ENCODE data around the gene CCDC85C.
"Not testable (repeated sequence)": the region's sequence is repeated elsewhere in the genome, so short reads cannot be mapped to it uniquely, and the experiment has no call there.

CCDC85C gene

DNA sequence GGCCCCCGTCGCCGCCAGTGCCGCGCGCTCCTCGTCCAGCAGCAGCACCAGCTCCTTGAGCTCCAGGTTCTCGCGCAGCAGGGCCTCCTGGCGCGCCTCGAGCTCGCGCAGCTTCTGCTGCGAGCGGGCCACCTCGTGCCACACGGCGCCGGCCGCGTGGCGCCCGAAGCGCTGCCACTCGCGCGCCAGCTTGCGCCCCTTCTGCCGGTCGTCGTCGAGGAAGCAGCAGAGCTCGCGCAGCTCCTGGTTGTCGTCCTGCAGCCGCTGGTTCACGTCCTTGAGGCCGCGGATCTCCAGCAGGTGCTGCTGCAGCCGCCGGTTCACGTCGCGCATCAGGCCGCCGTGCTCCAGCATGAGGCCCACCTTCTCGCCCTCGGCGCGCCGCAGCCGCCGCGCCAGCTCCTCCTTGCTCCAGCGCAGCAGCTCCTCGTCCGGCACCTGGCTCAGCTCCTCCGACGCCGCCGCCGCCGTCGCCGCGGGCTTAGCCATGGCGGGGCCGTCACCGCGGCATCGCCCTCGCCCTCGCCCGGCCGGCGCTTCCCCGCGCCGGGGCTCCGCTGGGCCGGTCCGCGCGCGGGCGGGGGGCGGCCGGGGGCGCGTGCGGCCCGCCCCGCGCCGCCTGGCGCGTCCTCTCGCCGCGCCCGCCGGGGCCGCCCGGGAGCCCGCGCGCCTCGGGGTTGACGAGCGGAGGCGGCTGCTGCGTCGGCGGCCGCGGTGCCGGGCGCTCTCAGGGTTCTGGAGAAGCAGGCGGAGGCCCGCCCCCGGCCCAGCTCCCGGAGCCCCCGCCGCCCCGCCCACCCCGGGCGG is at the start of gene CCDC85C:
Gene CCDC85C (minus strand): TSS at position 737 of the 807 bp plus-strand sequence. CDS start 248 bp downstream, at position 489.
- no peak for DNase-seq (ENCODE audit: low spot score)

DNA sequence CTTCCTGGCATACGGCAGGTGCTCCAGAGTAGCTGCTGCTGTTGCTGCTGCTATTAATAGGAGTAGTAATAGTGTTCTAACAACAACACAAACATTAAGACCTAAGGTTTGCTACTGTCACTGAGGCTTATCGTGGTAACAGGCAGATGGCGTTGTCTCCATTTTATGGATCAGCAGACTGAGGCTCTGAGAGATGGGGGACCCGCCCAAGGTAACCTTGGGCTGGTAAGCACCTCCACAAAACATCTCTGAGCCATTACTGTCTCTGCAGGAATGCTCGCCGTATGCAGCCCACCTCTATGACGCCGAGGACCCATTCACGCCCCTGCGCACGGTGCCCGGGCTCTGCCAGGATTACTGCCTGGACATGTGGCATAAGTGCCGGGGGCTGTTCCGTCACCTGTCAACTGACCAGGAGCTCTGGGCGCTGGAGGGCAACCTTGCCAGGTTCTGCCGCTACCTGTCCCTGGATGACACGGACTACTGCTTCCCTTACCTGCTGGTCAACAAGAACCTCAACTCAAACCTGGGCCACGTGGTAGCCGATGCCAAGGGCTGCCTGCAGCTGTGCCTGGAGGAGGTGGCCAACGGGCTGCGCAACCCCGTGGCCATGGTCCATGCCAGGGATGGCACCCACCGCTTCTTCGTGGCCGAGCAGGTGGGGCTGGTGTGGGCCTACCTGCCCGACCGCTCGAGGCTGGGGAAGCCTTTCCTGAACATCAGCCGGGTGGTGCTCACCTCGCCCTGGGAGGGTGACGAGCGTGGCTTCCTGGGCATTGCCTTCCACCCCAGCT is 48.1 kb upstream of the CCDC85C start:
- no peak for DNase-seq (ENCODE audit: low spot score)

DNA sequence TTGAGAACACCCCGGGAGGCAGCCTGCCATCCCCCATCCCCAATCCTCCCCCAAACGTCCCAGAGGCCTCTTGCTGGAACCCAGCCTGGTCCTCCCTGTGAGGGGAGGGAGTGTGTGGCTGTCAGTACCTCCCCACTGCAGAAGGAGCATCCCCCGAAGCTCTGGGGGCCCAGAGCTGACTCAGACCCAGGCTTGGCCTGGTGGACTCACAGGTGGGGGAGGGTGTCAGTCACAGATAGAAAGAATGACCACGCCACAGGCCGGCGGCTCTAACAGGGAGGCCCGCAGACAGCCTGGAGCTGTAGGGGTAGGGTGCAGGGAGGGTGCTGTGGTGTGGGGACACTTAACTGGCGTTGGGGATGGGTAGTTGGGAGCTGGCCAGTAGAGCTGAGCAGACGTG is 46.2 kb upstream of the CCDC85C start:
- no peak for DNase-seq (ENCODE audit: low spot score)

DNA sequence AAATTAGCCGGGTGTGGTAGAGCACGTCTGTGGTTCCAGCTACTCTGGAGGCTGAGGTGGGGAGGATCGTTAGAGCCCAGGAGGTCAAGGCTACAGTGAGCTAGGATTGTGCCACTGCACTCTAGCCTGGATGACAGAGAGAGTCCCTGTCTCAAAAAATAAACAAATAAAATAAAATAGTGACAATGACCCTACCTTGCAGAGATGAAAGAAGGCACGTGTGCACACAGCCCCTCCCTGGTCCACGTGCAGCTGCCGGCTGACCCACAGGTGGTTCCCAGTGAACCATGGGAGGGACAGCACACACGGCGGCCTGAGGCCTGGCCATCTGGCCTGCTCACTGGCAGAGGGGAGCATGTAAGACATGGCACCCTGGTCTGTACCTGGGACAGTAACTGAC is 45.6 kb upstream of the CCDC85C start:
- no peak for DNase-seq (ENCODE audit: low spot score)

DNA sequence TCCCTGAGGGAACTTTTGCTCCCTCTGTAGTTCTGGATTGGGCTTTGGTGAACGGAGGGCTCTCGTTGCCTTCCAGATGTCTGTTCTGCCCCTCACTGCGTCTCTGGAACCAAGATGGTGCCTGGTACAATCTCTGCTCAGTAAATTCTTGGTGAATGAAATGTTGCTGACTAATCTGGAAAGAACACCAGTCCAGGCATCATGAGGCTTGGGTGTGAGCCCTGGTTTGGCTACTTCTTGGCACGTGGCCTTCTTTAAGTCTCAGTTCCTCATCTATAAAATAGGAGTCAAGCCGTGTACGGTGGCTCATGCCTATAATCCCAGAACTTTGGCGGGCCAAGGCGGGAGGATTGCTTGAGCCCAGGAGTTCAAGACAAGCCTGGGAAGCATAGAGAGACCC is 45.2 kb upstream of the CCDC85C start:
- no peak for DNase-seq (ENCODE audit: low spot score)

DNA sequence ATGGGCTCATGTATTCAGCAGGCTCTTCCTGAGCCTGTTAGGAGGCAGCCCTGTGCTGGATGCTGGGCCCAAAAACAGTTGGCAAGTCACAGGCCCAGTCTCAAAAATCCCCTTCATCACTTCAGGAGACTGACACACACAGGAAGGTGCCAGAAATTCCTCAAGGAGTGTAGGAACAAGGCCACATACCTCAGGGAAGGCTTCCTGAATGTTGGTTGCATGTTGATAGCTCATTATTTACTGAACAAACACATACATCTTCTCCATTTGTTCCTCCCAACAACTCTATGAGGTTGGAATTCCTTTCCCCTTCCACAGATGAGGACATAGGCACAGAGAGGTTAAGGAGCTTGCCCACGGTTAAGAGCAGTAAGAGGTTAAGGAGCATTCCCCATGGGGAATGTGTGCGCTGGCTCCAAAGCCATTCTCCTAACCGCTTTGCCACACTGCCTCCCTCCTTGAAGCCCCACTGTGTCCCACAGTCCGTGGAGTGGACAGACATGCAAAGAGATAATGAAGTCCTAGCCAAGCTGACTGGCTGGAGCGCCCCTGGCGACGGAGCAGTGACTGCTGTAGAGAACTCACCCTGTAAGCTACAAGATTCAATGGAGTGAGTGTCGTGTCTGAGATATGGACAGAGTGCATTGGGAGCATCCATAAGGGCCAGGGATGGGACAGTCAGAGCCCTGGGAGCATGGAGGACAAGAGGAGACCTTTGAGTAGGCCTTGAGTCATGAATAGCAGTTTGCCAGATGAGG is 44.2 kb upstream of the CCDC85C start:
- no peak for DNase-seq (ENCODE audit: low spot score)

DNA sequence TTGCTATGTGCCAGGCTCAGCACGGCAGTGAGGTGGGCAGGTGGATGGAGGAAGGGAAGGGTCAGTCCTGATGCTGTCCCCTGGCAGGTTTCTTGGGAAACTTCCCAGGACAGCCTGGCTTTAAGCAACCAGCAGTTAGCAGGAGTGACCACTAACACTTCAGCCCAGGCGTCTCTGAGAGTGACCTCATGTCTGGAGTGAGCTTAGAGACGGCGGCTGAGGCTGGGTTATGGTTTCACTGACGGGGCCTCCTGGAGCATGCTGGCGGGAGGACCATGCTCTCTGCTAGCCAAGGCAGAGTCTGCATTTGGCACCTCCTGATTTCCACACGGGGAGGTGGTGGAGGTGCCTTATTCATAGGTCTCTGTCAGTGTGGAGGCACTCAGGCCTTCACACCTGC is 43.4 kb upstream of the CCDC85C start:
- DNase-seq (ENCODE audit: low spot score) = no peak

DNA sequence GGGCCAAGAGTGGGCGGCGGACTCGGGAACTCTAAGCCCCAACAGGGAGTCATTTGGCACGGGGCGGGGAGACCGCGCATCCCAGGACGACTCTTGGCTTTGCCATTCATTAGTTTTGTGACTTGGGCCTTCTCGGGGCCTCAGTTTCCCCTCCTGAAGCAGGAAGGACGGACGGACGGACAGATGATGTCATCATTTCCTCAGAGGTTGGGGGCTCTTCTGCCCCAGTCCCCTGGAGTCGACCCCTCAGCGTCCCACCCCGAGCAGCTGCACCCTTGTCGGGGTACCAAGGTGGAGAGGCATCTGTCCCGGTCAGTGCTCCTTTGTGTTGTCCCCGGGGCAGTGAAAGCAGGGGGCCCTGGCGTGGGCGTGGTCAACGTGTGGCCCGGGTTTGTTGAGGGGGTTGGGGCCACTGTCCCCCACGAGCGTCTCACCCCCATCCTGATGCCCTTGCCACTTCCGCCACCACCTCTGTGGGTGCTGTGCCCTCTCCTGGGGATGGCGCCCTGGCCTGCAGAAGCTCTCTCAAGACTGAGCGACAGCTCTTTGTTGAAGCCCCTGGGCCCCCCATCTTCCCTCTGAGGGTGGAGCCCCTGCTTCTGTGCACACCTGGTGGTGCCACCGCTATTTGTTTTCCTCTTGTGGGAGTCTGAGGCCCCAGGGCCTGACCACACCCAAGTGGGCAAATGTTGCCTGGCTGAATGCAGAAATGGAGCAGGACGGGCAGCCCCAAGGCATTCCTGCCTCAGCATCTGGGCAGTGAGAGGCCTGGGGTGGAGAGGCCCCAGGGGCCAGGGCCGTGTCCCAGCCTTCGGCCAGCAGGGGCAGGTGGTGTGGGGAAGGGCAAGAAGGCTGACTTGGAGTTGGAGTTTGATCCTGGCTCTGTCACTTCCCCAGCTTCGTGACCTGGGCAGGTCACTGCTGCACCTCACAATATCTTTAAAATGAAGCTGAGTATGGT is 41.8 kb upstream of the CCDC85C start:
- DNase-seq (ENCODE audit: low spot score) = no peak

DNA sequence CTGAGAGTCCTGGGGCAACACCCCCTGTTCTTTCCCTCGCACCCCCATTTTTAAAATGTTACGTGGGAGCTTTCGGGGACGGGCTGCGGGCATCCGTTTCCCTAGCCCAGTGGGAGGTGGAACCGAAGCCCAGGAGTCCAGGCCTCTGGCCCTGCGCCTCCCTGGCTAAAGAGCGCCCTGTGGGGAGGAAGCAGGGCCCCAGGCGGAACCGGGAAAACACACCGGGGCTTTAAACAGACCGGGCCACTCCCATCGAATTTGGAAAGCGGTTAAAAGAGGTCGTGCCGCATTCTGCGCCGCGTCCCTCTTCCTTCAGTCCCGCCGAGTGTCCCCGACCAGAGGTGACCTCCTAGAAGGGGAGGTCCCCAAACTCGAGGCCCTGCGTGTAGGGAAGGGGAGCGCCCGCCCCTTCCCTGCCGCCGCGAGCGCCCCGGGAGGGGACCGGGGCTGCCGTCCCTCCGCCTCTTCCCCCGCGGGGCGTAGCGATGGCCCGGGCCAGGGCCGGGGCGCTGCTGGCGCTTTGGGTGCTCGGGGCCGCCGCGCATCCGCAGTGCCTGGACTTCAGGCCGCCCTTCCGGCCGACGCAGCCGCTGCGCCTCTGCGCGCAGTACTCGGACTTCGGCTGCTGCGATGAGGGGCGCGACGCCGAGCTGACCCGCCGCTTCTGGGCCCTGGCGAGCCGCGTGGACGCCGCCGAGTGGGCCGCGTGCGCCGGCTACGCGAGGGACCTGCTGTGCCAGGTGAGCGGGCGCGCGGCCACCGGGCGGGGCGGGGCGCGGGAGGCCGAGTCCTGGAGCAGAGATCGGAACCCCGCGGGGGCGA is 40.9 kb upstream of the CCDC85C start, which contains the start of gene HHIPL1:
Gene HHIPL1 (plus strand): TSS at position 407 of the 822 bp plus-strand sequence. CDS start 79 bp downstream, at position 486.
- DNase-seq (ENCODE audit: low spot score) = no peak

DNA sequence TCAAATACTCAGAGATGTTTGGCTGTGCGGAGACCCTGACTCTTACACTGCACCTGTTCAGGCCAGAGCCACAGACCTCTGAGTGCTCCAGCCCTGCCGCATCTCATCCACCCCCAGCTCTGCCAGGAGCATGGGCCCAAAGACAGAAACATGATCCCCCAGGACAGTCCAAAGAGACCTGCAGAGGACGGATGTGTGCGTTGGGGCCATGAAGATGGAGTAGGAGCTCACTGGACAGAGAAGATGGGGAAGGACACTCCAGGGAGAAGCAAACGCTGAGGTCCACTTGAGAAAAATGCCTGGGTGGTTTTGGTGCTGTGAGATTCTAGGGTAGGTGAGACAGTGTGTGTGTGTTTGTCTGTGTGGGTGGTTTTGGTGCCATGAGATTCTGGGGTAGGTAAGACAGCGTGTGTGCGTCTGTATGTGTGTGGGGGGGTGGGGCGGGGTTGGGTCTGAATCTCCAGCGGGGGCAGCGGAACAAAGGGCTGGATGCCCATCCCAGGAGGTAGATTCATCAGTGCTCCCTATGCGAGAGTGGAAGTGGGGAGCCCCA is 40.1 kb upstream of the CCDC85C start:
- no peak for DNase-seq (ENCODE audit: low spot score)

DNA sequence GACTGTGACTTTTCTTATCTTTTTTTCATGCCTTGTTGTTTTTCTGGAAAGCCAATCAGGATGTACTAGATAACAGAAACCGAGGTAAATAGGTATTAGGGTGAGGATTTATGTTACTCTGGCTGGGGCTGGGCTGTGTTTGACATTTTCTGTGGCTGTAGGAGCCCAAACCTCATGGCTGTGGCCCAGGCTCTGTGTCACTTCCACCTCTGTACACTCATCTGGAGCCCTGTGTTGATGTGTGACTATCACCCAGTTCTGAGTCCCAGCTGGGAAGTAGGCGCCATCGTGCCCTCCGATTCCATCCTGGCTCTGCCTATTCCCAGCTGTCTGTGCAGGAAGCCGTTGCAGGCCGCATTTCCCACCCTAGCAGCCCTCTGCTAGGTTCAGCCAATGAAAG is 39.3 kb upstream of the CCDC85C start:
- no peak for DNase-seq (ENCODE audit: low spot score)

DNA sequence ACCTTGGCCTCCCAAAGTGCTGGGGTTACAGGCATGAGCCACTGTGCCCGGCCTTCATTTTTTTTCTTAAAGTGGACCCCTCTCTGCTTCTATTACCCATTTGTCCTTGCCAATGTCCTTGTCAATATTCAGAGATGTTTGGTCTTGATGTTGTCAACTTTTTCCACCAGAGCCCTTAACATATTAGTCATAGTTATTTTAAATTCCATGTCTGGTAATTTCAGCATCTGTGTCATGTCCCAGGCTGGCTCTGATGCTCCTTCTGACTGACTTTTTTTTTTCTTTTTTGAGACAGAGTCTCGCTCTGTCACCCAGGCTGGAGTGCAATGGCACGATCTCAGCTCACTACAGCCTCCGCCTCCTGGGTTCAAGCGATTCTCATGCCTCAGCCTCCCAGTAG is 38.8 kb upstream of the CCDC85C start:
- DNase-seq (ENCODE audit: low spot score) = not testable (repeated sequence)

DNA sequence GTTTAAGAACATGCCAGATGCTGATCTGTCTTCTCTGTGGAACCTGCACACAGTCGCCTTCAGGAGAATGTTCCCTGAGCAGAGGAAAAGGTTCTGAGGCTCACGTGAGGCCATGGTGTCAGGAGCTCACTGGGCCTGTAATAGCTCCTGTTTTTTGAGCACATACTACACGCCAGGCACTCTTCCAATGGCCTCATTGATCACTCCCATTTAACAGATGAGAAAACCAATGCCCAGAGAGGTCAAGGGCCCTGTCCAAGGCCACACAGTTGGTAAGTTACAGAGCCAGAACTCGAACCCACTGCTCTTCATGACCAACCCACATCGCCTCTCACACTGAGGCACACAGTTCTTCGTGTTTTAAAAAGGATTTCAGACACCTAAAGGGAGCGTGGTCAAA is 33.6 kb upstream of the CCDC85C start:
- no peak for DNase-seq (ENCODE audit: low spot score)

DNA sequence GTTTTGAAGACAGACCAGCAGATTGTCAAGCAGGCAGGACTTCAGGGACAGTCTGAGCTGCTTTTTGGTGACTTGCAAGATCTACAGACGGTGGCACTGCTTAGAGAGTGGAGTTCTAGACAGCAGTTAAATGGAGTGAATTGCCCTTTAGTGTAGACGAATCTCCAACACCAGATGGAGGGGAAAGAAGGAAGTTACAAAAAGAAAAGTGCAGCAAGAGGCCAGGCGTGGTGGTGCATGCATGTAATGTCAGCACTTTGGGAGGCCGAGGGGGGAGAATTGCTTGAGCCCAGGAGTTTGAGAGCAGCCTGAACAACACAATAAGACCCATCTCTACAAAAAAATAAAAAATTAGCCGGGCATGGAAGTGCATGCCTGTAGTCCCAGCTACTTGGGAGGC is 32.5 kb upstream of the CCDC85C start:
- DNase-seq (ENCODE audit: low spot score) = no peak

DNA sequence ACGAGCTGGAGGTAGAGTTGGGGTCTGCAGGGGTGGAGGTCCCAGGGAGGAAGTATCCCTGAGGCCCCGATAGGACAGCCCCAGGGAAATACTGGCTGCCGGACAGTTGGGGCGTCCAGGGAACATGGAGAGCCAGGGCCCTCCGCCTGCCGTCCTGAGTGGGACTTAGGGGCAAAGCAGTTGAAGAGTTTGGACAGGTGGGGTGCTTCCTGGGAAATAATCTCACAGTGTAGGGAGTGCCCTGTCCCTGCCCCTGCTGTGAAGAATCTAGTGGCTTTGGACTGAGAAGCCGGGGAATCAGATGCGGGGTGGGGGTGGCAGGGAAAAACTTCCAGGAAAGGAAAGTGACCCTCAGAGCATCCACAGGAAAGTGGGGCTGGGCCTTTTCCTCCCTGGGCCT is 31.1 kb upstream of the CCDC85C start:
- no peak for DNase-seq (ENCODE audit: low spot score)

DNA sequence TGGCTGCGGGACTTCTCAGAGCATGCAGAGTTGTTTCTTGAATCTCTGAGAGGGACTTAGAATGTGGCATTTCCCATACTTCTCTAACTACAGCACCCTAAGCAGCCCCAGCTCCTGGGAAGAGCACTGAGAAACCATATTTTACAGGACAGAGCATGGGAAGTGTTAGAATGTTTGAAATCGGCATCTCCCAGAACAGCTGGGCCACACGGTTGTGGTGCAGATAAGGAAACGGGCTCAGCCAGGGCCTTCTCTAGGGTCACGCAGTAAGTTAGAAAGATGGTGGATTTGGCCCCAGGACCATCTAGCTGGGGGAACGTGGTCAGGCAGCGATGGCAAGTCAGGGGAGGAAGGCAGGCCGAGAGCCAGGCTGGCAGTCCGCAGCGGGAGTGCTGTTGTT is 30.4 kb upstream of the CCDC85C start:
- no peak for DNase-seq (ENCODE audit: low spot score)

DNA sequence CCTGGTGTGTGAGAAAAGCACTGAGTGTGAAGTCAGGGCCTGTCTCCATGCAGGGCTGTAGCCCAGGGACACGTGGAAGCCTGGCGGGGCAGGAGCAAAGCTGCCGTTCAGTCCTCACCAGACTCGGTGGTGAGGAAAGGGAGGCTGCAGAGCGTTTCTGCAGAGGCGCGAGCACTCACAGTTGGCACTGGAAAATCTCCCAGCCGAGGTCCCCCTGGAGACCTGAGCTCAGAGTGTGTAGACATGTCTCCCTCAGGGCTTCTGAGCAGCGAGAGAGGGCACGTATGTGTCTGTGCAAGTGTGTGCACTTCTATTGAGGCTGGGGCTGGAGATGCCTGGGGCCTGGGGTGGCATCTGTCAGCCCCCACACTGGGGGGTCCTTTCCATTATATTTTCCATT is 29.9 kb upstream of the CCDC85C start:
- DNase-seq (ENCODE audit: low spot score) = no peak

DNA sequence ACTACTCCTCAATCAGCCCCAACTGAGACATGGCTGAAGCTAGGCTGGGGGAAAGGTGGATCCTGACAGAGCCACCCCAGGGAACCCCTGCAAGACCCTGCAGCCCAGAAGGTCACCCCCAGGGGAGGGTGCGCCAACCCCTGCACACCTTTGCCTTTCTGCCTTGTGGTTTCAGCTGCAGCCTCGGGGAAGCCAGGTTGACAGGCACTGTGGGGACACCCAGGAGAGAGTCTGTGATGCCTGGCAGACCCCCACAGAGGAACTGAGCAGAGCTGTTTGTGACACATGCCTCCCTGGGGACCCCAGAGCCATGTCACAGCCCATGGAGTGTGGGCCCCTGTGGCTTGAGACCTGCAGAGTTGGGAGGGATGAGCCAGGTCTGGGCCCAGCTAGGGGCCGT is 29.1 kb upstream of the CCDC85C start:
- DNase-seq (ENCODE audit: low spot score) = no peak

DNA sequence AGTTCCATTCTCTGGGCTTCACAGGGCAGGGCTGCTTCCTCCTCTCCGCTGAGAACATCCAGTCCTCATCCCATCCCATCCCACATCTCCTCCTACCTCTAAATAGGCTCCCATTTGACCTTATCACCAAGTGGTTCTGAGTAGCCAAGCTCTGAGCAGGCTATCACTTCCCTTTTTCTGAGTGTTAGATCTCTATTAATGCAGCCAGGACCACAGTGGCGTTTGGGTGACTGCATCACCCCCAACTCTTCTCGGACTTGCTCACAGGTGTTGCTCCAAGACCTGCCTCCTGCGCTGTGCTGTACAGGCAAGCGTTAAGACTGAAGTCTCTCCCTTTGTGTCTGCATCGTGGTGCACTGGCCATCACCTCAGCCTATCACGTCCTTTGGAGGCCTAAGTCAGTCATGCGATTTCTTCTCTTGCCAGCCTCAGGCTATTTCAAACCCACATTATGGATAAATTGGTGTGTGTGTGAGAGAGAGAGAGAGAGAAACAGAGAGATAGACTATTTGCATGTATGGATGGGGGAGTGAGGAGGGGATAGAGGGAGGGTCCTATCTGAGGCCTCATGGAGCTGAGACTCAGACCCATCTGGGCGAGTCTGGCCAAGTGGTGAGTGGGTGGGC is 28.5 kb upstream of the CCDC85C start:
- DNase-seq (ENCODE audit: low spot score) = no peak

DNA sequence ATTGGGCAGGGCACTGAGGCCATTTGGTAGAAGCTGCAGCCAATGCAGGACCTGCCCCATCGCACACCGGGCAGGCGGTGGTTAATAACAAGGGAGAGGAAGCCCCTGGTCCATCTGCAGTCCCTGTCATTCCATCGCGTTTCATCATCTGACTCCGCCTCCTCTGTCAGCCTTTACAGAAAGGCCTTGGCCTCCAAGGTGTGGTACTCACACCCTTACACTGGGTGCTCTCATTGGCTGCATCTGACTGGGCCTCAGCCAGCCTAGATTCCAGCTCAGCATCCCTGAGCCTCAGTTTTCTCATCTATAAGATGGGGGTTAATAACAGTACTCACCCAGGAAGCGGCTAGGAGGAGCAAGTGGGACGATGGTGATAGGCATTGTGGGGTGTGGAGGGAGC is 26.2 kb upstream of the CCDC85C start:
- DNase-seq (ENCODE audit: low spot score) = no peak

Measured in Ammon's horn (tissue), 1 donor.